Germinal center (tissue), 1 donor: Measurements from ENCODE around the gene TOB1.

ENCODE experiments used
- DNase-seq: peaks from one replicate; pipeline ENCODE4 v3.0.0; 2012; ENCODE audit warnings: mixed read lengths, low spot score

Gene TOB1

DNA sequence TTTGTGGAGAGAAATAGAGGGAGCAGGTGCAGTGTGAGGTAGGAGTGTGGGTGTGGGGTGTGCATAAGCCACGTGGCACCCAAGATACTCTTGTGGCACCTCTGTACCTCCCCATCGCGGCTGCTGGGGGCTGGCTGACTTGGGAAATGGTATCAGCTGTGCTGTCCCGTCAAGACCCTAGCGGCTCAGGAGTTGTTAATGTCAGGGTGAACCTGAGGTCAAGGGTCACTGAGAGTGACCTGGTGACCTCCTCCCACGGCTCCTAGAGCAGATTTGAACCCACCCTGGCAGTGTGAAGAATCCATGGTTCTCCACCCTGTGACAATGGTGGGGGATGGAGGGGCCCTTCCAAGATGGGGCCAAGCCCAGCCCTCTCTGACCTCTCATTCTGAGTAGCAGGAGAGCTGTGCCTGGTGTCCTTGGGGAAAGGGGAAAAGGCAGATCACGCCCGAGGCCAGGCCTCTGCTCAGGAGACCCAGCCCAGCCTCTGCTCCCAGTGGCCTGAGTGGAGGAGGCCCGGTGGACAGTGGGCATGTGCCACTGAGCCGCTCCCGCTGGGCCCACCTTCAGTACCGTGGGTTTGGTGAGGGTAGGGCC lies 33.8 kb downstream of the TOB1 start:
- no peak for DNase-seq

DNA sequence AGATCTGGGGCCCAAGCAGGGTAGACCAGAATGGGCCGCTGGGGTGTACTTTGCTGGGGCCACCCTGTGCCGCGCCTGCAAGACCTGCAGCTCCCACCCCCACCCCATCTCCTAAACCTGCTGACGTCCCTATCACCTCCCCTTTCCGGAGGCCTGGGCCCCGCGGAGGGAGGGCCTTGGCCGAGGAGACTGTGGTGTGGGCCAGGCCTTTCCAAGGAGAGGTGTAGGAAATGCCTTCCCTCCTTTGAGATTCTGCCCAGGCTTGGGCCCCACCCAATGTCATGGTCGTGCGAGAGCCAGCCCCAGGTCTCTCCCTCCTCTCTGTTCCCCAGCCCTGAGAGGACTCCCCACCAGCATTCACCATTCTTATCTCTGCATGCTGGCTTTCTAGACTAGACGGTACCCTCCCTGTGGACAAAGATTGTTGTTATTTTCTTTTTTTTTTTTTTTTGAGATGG lies 34.7 kb downstream of the TOB1 start:
- no peak for DNase-seq

DNA sequence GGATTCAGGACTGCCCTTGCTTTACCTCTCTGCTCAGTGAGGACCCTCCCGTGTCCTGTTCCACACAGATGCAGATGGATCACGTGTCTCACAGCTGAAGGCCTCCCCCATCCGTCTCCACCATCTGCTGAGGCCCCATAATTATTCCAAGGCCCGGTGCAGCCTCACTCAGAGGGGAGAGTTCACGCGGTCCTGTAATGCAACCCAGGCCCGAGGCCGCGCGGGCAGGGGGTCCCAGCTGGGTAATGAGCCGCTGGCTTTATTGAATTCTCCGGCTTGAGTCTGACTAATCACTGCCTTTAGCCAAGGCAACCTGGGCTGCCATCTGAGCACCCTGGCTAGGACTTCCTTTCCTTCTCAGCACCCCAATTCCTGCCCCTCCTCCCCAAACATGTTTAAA lies 35.2 kb downstream of the TOB1 start:
- DNase-seq: no peak

DNA sequence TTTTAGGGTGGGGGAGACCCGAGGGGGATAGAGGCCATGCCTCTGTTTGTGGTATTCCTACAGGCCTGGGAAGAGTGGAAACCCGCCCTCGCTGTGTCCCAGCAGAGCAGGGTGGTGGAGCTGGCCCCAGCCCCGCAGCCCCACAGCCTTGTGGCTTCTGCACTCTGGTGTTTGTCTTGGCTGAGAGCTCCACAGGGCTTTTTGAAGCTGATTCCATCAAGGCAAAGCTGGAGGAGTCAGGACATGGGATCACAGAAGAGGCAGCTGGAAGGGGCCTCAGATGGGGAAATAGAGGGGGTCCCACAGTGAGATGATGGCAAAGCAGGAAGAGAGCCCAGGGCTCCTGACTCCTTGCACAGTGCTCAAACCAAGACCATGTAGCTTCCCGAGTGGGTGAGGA lies 35.8 kb downstream of the TOB1 start:
- DNase-seq: no peak

DNA sequence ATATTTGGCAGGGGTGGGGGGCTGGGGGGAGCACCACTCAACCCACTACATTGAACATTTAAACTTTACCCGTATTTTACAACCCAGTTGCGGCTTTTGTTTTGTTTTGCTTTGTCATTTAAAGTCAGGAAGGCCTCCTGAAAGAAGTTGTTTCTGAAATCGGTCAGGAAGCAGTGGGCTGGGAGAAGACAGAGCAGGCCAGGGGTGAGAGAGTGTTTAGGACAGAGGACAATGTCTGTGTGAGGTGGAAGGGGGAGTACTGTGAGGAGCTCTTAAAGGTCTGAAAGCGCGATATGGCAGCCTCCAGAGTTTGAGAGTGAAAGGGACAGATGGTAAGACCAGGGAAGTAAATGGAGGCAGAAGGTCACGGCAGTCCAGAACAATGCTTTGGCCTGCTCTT lies 36.8 kb downstream of the TOB1 start:
- DNase-seq: no peak

DNA sequence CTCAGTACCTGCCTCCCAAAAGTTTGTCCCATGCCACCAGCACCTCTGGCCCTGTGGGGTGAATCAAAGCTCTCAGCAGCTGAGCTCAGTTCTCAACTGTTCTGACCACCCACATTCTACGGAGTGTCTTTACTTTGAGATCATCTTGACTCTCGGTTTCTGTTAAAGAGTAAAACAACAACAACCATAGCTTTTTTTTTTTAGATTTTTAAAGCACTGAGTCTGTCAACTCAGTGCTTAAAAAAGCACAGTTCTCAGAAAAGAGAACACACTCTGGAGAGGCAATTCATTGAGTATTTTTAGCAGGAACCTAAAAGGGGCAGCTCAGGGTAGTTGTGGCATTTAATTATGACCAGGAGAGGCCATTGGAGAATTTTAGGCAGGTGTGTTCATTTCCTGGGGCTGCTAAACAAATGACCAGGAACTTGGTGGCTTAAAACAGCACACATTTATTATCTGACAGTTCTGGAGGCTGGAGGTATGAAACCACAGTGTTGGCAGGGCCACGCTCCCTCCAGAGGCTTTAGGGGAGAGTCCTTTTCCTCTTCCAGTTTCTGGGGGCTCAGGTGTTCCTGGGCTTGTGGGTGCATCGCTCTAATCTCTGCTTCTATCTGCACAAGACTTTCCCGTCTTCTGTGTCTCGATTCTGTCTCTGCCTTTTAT lies 37.5 kb downstream of the TOB1 start:
- no peak for DNase-seq

DNA sequence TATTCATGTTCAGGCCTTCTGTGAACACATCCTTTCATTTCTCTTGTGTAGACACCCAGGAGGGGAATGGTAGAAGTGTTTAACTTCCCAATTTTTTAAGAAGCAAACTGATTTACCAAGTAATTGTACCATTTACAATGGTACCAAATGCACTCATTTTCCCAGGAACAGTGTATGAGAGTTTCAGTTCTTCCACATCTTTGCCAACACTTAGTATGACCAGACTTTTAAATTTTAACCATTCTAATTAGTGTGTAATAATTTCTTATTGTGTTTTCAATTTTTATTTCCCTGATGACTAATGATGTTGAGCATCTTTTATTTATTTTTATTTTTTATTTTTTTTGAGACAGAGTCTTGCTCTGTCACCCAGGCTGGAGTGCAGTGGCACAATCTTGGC lies 41.0 kb downstream of the TOB1 start:
- DNase-seq: no peak

DNA sequence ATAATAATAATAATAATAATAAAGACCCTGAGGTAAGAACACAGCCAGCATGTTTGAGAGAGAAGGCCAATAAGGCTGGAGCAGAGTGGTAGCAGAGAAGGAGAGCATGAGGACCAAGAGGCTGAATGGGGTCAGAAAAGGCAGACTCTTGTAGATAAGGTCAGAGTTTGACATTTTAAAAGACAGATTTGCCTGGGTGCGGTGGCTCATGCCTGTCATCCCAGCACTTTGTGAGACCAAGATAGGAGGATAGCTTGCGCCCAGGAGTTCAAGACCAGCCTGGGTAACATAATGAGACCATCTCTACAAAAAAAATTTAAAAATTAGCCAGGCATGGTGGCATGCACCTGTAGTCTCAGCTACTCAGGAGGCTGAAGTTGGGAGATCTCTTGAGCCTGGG lies 41.7 kb downstream of the TOB1 start:
- no peak for DNase-seq

DNA sequence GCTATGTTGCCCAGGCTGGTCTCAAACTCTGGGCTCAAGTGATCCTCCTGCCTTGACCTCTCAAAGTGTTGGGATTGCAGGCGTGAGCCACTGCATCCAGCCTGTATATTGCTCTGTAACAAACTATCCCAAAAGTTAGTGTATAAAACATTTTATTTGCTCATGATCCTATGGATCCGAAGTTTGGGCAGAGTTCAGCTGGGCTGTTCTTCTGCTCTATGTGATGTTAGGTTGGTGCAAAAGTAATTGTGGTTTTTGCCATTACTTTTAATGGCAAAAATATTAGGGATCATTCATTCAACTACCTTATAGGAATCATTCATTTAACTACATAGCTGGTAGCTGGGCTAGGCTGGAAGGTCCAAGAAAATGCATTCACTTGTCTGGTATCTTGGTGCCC lies 43.6 kb downstream of the TOB1 start:
- no peak for DNase-seq

DNA sequence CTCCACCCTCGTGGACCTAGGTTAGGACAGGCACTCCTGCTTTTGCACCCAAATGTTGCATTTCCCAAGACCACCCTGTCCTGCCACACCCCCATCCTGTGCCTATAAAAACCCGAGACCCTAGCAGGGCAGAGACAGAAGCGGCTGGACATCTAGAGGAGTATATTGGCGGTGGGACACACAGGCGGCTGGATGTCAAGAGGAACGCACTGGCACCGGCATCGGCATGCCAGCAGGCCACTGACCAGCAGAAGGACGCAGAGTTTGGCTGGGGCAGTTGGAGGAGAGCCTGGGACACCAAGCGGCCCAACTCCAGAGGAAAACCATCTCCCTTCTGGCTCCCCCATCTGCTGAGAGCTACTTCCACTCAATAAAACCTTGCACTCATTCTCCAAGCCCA lies 45.5 kb downstream of the TOB1 start:
- no peak for DNase-seq

DNA sequence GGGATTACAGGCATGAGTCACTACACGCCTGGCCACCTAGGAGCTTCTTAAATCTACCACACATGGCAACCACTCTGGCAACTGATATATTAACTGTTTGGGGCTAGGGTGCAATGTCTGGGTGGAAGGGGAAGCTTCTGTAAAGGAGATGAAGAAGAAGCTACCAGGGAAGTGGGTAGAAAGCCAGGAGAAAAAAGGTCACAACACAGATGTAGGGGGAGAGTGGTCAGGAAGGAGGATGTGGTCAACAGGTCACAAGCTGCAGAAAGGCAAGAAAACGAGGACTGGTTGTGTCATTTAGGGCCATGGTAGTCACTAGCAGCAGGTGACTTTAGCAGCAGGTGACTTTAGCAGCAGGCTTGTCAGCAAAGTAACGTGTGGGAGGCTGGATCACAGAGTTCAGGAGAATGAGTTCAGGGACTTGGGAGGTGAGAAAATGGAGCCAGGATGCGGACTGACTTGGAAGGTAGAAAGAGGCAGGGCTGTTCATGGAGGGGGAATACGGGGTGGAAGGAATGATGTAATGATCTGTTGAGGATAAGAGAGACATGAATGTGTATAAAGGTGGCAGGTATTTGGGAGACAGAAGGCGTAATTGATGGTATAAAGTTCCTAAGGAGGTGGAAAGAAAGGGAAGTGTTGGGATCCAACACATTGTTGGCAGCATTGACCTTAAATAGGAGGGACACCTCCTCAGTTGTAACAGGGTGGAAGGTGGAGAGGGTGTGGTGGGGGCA lies 47.1 kb downstream of the TOB1 start:
- DNase-seq: no peak

DNA sequence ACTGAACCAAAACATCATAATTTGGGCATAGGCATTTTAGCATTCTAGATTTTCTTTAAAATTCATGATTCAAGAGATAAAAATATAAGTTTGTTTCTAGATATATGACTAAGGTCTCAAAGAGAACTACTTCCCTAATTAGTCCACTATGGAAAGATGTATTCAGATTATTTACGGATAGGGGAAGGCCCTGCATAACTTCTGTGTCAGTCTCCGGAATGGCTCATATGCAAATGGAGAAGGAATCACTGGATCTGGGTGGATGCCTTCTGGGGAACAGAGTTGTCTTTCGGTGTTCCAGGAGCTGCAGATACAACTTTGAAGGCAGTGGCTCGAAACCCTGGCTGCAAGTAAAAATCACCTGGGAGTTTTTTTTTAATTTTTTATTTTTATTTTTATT lies 47.9 kb downstream of the TOB1 start:
- DNase-seq: no peak

DNA sequence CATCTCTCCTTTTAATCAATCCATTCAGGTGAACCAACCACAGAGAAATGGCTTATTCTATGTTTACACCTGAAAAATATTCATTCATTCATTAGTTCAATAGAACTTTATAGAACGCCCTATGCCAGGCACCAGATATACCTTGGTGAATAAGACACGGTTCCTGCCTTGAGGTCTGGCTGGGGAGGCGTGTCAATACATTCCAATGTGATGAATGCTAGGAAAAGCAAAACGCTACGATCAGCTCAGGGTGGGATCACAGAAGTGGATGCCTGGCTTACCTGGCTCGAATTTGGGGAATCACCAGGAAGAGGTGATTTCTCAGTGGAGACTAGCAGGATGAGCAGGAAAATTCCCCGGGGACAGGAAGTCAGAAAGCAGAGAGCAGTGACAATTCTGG lies 48.3 kb downstream of the TOB1 start:
- no peak for DNase-seq

DNA sequence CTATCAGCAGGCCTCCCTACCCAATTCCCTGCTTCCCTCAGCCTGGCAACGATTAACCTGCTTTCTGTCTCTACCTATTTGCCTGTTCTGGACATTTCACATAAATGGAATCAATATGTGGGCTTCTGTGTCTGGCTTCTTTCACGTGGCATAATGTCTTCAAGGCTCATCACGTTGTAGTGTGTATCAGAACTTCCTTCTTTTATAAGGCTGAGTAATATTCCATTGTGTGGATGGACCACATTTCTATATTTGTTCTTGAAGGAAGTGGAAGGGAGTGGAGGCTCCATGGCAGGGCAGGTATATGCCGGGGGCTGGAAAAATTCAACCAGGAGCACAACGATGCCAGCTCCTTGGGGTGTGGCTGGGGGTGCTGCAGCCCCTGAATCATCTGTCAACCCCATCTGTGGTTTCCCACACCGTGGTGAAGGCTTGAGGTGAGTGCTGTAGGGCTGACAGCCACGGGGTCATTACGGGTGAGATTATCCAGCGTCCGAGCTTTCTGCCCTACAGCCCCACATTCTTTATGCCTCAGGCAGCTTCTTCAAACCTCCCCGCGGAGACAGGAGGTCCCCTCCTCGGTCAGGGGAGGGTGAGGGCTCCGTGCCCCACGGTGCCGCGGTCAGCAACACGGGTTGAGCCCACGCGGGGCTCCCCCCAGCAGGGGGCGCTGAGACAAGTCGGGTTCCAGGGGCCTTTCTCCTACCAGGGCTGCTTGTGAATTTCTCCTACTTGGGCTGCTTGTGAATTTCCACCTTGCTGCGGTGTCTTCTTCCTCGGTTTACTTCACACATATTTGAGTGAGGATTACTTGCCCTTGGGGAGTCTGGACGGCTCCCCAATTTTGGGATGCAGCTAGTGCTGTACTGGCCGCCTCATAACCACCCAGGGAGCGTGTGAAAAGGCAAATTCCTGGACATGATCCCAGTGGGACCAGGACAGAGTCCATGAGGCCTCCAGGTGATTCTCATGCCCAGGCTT lies 49.1 kb downstream of the TOB1 start:
- DNase-seq: peak; percentile 77

DNA sequence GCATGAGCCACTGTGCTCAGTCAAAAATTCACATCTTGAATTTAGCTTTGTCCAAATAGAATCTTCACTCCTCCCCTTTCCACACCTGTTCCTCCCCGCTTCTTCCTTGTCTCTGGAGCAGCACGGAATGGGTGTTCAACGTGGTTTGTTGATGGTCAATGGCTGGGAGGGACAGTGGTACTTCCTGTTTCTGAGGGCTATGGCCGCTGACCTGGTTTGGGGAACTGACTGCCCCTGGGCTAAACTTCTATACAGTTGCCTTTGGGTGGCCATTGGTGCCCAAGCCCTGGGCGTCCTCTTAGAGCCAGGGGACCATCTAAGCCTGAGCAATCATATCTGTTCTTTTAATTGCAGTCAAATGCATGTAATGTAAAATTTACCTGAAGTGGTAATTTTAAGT lies 49.9 kb downstream of the TOB1 start:
- no peak for DNase-seq

DNA sequence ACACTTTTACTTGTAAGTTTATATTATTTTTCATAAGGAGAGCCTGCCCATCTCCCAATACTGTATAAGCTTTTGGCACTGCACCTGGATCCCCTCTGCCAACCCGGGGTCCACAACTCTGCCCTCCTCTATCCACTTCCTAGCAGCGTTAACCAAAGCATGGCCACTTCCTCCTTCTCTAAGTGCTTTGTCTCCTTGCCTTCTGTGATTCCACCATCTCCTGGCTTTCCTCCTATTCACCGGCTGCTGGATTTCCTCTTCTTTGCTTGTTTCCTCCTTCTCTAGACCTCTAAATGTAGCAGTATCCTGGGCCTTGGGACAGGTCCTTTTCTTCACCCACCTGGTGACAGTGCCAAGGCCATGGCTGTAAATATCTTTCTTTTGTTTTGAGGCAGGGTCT lies 50.8 kb downstream of the TOB1 start:
- DNase-seq: no peak

DNA sequence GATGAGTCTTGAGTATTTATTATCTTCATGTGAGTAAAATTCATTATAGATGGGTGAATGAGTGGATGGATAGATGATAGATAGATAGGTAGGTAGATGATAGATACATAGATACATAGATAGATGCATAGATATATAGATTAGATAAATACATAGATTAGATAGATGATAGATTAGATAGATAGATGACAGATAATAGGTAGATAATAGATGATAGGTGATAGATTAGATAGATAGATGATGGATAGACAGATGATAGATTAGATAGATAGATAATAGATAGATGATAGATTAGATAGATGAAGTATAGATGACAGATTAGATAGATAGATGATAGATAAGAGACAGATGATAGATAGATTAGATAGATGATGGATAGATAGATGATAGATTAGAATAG lies 52.6 kb downstream of the TOB1 start:
- DNase-seq: no peak
